ENCODE data around the gene AKR7A2.

AKR7A2 gene

DNA sequence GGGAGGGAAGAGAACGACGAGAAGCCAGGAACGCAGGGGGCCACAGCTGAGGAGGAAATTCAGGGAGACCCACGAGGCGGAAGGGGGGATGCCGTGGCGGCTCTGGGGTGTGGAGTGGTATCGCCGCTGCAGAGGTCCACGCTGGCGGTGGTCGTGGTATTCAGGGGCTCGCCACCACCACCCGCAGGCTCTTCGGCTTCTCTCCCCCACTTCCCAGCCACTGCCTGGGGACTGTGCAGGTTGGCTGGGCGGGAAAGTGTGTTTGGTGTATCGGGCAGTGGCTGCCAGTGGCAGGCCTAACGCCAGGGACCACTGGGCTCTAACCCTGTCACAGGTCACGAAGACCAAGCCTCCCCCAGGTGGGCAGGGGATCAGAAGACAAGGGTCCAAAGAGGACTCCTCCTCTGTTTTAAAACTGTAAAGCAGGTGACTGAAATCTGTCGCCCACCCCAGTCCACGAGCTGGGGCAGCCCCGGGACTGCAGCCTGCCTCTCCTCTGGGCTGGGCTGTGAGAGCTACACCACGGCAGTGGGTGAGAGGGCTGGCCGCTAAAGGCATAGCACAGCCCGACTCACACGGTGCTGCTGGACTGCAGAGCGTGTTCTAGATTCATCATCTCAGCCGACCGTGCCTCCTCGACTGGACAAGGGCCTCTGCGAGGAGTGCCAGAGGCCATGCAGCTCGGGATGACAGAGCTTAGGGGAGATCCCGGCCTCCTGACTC, 31.1 kb upstream of the AKR7A2 start:
- no peak for DNase-seq

DNA sequence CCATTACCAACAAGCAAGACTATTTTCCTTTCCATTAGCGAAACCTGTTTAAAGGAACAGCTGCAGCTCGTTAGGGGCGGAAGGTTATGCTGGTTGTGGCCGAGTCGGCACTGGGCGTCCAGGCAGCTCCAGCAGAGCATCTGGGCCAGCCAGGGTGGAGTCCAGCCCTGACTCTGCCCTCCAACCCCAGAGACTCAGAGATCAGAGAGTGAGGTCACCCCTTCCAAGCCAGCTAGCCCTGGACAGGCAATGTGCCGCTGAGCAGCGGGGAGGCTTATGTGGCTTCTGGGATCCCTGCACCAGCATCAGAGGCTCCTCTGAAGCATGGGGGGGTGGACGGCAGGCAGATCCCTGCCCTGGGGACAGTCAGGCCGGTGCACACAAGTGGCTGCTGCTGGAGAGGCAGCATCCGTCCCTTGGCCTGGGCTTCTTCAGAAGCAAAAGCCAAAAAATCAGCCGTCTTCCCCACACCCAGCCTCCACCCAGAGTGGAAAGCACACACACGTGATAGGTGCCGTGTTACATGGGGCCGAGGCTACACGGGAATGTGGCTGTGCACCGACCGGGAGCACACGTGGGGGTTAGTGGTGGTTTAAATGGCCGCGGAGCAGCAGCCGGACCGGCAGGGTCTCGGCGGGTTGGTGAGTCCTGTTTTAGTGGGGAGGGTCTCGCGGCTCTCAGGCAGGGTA, 30.3 kb upstream of the AKR7A2 start:
- DNase-seq: no peak

DNA sequence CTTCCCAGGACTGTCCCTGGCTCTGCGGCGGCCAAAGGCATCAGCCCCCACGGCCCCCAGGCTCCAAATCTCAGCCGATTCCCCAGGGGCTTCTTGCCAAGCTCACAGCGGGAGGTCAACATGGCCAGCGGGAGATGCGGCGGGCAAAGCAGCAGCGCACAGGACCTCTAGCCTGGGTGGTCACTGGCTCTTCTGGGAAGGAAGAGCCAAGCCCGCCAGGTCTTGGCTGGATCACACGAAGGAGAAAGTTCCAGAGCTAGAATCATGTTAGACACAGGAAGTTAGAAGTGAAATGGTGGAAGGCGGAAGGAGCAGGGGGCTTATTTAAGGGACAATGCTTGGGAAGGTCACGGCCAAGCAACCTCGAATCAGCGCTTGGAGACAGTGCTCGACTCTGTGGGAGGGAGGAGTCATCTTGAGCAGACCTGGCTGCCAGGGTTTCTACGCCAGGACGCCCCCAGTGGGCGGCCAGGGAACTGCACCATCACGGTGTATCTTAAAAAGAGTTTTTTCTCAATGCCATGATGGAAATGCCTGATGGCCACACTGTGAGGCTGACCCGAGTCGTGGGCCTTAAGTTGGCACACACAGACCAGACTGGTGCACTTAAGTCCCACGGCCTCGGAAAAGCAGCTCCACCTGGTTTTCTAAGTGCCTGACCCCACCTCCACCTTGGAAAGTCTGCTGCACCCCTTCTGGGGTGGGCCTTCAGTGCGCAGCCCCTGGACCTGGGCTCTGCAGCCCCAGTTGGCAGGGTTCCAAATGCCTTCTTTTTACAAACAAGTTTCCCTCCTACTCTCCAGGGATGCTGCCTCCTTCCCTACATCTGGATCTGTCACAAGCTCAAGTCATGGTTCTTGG, 29.5 kb upstream of the AKR7A2 start:
- no peak for DNase-seq

DNA sequence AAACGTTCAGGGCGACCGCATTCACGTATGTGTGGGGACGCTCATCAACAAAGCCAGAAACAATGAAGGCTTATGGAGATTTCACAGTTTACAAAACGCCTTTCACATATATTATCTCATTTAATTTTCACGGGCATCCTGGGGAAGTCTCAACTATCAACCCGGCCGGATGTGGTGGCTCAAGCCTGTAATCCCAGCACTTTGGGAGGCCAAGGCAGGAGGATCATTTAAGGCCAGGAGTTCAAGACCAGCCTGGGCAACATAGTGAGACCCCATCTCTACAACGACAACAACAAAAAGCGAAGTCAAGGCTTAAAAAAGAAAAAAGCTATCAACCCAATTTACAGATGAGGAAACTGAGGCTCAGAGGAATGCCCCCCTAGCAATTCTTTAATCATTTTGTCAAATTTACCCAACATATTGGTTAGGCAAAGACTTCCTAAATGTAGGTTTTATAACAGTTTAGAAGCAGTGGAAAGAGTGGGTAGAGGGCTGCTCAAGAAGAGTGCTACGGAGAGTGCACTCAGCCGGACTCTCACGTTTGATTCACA, 28.5 kb upstream of the AKR7A2 start:
- DNase-seq: no peak

DNA sequence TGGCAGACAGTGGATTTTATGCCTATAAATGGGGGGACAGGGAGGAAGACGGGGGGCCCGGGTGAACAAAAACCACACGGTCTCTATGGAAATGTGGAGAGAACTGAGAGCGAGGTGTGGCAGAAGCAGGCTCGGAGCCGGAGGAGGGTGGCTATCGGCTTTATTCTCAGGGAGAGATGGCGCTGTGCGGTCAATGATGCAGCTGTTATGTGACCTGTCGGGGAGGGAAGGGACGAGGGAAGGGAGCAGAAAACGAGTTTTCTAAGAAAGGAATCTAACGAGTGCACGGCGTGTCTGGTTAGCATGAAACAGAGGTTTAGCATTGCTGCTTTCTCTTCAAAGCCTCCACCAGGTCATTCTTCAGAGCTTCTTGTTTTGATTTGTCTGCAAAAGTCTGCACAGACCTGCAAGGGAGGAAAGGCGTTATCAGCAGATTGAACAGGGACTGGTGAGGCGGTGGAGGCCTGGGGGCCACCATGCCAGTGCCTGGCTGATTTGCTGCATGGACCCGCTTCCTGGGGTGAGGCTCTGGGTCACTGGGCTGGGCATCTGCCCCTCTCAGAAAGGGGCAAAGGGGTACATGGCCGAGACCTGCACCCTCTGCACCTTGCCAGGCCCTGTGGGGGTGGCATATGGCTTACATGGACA, 27.4 kb upstream of the AKR7A2 start:
- no peak for DNase-seq

DNA sequence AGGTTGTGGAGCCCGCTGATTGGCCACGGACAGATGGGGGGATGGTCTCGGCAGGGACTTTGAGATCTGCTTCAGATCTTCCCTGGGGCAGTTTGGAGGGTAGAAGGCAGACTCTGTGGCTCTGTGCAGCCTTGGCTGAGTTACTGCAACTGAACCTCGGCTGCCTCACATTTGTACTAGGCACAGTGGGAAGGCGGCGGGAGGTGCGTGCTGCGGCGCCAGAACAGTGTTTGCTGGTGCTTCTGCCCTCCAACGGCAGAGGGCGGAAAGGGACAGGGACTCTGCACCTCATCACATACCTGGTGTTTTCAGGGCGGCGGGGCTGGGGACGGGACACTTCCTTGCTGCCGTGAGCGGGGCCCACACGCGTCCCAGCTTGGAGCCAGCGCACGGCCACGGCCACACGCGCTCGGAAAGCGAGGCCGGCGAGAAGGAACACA, 26.4 kb upstream of the AKR7A2 start:
- DNase-seq: no peak

DNA sequence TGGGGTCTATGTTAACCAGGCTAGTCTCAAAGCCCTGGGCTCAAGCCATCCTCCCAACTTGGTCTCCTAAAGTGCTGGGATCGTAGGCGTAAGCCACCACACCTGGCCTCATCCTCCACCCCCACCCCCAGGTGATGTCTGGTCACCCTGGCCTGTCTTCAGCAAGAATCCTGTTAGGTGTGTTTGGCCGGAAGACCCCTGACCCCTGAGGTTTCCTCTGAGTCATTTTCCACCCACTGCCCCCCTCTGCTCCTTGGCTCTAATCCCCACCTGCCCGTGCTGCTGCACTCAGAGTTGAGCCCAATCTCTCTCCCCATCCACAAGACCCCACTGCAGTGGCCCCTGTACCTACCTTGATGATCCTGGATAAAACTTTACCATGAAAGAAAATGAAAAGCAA, 25.3 kb upstream of the AKR7A2 start:
- no peak for DNase-seq

DNA sequence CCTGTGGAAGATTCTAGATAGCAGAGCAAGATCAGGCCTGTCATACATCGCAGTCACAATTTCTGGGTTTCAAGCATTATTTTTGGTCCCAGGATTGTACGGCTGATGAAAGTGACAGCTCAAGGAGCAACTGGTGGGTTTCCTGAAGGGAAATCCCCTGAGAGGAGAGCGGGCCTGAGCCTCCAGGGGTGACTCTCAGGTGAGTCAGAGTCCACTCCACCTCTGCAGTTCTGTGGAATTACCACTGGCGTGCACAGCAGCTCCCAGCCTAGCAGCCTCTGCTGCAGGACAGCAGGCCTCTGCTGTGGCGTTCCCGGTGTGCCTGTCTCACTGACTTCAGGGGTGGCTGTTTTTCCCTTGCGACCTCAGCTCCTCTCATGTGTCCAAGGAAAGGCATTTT, 24.6 kb upstream of the AKR7A2 start:
- DNase-seq: no peak

DNA sequence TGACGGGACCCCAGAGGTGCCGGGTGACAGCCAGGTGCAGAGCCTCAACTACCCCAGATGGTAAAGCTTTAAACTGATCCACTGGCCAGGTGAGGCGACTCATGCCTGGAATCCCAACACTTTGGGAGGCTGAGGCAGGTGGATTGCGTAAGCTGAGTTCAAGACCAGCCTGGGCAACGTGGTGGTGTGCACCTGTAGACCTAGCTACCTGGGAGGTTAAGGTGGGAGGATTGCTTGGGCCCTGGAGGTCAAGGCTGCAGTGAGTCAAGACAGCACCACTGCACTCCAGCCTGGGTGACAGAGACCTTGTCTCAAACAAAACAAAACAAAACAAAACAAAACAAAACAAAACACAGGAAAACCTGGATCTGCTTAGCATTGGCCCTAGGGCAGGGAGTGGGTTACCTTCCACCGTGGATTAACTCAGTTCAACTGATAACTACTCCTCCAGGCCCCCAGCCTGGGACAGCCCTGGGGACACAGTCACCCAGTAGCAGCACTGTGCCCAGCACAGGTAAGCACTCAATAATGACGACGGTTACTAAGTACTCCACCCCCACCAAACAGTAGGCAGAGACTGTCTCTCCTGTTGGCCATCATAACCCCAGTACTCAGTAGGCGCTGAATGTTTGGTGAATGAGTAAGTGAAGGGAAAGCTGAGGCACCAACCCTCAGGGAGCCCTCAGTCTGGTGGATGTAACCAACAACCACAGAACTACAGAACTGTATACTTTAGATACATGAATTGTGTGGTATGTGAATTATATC, 21.8 kb upstream of the AKR7A2 start:
- no peak for DNase-seq

DNA sequence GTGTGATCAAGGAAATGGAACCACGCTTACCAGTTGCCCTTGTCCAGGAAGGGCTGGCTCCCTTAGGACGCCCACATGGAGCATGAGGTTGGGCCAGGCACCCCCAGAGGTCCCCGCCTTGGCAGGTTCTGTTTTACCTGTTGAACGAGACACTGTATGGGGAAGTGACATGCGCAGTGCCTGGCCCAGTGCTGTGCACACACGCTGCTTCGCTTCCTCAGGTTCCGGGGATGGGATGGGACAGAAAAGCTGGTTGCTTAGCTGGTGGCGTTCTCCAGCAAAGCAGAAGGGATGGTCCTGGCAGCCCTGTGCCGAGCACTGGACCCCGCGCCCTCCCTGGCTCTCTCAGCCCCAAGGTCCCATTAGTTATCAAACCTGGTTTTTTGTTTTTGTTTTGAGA, 20.9 kb upstream of the AKR7A2 start:
- no peak for DNase-seq

DNA sequence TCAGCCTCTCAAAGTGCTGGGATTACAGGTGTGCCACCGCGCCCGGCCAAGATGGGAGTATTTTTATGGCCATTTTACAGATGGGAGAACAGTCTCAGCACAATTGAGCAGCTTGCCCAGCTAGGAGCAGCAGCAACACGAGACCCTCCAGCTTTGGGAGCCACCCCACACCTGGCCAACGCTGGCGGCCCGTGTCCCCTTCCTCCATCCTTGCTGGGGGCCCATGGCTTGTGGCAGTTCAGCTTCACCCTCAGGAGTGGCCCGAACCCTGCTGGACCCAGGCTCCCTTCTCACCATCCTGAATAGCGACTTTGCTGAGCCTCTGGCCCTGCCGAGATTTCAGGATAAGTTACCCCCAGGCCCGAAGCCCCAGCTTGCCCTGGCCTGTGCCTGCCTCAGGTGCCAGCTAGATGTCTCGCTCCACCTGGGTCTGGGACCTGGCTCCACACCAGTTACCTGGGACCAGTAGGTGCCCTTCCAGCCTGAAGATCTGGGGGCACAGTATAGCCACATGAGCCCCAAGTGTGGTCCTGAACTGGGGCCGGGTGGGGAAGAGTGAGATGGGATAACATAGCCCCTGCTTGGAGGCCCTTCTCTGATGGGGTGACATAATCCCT, 19.4 kb upstream of the AKR7A2 start:
- no peak for DNase-seq

DNA sequence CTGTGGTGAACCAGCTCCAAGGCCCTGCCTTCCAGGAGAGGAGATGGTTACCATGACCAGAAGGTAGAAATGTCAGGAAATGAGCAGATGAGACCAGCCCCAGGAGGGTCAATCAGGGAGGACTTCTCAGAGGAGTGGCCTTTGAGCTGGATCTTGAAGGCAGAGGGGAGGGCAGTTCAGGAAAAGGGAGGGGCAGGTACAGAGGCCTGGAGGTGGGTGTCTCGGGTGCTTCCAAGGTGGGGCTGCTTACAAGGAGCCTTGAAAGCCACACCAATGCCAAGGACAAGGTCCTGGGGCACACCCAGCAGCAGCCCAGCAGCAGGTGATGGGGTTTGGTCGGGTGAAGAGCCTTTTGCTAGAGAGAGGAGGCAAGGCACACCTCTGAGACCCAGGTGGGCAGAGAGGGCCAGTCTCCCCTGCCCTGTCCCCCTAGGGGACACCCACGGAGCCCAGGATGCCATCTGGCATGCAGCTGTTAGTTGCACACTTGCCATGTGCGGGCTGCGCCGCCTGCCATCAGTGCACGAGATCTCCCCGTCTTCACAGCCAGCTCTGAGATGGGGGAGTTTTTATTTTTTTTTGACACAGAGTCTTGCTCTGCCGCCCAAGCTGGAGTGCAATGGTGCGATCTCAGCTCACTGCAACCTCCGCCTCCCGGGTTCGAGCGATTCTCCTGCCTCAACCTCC, 18.6 kb upstream of the AKR7A2 start:
- no peak for DNase-seq

DNA sequence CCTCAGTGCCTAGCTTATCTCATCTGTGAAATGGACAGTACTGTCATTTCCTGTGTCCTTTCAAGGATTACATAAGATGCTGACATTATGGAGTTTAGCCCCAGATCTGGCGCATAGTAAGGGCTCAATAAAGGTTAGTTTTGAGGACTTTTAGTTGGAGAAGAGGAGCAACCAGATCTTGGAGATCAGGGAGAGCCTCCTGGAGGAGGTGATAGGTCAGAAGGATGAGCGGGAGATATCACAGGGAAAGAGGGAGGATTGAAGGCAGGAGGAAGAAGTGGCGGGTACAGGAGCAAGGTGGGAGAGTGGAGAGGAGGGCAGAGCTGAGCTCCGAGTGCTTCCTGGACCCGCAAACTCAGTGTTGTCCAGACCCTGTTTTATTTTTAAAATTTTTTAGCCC, 17.7 kb upstream of the AKR7A2 start:
- DNase-seq: no peak

DNA sequence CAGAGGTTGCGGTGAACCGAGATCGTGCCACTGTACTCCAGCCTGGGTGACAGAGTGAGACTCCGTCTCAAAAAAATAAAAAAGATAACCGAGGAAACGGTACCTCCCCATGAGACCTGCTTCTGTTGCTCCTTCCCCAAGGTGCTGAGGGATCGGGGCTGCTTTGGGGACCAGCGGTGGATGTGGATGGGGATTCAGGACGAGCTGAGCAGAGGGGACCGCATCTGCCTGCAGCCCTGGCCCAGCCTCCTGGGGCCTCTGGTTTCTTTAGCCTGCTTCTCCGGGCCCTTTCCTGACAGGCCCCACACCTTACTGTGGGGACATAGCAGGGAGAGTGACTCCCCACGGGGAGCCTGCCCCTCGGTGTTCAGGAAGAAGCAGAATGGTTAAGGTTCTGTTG, 17.2 kb upstream of the AKR7A2 start:
- DNase-seq: no peak

DNA sequence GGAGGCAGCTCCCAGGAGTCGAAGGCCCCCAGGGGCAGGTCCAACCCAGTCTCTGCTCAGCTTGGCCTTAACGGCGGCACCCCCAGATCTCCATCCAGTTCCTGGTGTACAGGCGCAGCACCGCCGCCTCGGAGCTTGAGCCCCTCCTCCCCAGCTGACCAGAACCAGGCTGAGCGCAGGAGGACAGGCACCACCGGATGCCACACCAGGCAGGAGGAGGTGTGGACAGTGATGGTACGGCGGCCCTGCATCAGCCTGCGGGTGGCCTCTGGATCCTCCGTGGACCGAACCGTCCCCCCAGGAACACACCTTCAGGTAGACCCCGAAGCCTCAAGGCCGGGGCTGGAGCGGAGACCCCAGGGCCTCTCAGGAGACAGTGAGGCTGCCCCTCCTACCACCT, 16.5 kb upstream of the AKR7A2 start:
- no peak for DNase-seq

DNA sequence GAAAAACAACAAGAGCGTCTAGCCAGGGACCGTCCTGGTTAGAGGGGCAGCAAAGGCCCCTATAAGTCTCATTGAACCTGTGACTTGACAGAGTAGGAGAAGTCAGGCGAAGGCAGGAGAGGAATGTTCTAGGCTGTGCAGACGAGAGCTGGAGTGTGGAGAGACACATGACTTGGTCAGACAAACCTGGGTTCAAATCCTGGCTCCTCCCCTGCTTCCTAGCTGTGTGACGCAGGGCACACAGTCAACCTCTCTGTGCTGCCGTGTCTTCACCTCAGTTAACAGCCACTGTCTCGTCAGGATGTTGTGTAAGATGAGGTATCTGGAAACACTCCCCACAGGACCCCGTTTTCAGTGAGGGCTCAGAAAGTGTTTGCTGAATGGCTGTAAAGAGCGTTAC, 15.8 kb upstream of the AKR7A2 start:
- no peak for DNase-seq

DNA sequence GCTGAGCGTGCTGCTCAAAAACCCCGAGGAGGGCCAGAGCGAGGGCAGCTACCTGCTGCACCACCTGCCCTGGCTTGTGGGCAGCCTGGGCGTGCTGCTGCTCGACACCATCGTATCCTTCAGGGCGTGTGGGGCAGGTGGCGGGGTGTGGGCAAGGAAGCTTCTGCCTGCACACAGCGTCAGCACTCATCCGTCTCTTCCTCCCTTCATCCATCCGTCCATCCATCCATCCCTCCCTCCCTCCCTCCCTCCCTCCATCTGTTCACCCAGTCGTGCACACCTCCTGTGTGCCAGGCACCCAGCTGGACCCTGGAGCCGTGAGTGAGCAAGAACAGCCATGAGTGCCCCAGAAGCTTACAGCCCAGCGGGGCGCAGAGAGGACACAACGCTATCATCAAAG, 15.4 kb upstream of the AKR7A2 start:
- no peak for DNase-seq

DNA sequence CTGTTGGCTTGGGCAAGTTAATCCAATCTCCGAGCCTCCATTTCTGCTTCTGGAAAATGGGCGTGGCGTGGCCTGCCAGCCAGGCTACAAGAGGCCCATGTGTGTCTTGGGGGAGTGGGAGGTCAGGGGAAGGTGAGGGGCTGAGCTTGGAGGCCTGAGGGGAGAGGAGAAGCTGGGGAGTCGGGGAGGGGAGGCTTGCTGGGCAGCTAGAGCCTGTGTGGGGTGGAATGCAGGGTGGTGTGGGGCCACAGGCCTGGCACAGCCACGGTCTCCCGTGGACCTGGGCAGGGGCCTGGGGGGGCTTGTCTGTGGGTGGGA, 14.8 kb upstream of the AKR7A2 start:
- DNase-seq: no peak

DNA sequence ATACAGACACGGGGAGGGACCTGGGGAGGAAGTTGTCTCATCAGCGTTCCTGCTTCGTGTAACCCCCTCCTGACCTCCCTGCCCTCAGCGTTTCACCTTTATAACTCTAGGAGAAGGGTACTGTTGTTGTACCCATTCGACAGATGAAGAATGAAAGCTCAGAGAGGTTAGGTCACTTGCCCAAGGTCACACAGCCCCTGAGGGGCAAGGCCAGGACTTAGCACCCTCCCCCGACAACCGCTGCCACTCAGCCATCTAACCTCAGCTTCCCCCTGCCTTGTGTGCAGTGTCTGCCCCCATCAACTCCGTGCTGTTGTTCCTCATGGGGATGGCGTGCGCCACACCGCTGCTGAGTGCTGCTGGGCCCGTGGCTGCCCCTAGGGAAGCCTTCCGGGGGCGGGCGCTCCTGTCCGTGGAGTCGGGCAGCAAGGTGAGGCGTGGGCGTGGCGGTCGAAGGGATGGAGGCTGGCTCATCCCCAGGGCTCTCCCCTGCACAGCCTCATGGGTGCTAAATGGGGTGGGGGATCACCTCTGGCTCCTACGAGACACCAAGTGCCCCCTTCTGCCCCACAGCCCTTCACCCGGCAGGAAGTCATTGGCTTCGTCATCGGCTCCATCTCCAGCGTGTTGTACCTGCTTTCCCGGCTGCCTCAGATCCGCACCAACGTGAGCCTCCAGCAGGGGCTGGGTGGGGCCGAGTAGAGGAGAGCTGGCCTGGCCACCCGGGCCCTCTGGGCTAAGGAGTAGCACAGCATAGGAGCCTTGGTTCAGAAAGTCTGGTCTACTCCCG, 14.2 kb upstream of the AKR7A2 start:
- DNase-seq: no peak

DNA sequence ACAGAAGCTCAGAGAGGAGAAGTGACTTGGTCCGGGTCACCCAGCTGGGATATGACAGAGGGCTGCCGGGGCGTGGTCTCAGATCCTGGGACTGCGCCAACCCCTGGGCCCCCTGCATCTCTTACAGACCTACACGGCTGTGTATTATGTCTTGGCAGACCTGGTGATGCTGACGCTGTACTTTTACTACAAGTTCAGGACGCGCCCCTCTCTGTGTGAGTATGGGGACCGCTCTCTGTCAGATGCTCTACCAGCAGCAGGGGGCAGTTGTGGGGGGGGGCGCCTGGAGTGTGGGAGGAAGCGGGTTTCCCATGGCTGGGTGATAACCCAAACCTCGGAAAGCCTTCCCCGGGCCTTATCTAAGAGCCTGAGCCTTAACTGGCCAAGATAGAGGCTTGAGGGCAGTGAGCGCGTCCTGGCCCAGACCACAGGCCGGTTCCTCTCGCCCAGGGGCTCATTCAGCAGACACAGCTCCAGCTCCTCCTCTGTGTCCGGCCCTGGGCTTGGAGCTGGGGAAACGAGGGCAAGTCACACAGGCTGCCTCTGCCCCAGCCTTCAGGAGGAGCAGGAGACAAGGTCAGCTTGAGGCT, 13.5 kb upstream of the AKR7A2 start:
- DNase-seq: no peak

Measured in NCI-H1436 treated with DMSO at 0.1 percent for 48 hours (cell line).